Uterus (tissue), 4 donors: ENCODE measurements around the gene SLC12A6. TPM values are rescaled to one million over a fixed set of nuclear protein-coding genes. Genes with fewer than 3 reads are reported as not detected.

Experiments used
- DNase-seq, 2 donors: peaks; one replicate each; pipeline ENCODE4 v3.0.0-alpha.2; 2019 to 2020
- H3K27ac ChIP-seq, 2 donors: fragments of 200-600 bp; sonication (generic); 1 replicate in 1 of 2; 2 replicates in 1 of 2; pipeline ENCODE4 v1.5.1; 2016 to 2018
- H3K27me3 ChIP-seq, 2 donors: fragments of 200-600 bp; sonication (generic); one replicate each; pipeline ENCODE4 v1.5.1; 2018 to 2019; ENCODE audit warnings: control low read depth in 1 of 2
- H3K36me3 ChIP-seq, 2 donors: fragments of 200-600 bp; sonication (generic); one replicate each; pipeline ENCODE4 v1.5.1; 2019; ENCODE audit warnings: control low read depth in 1 of 2
- H3K4me1 ChIP-seq, 2 donors: fragments of 200-600 bp; sonication (generic); one replicate each; pipeline ENCODE4 v1.5.1; 2018 to 2019; ENCODE audit warnings: control low read depth in 1 of 2
- H3K4me3 ChIP-seq, 2 donors: fragments of 200-600 bp; sonication (generic); 1 replicate in 1 of 2; 2 replicates in 1 of 2; pipeline ENCODE4 v1.5.1; 2018 to 2019; ENCODE audit warnings: mild to moderate bottlenecking in 1 of 2
- H3K9me3 ChIP-seq, 2 donors: fragments of 200-600 bp; sonication (generic); one replicate each; pipeline ENCODE4 v1.5.1; 2019; ENCODE audit warnings: control low read depth in 1 of 2
- CTCF ChIP-seq, 4 experiments: fragments of 200-600 bp in 2 of 4; fragments of 450-650 bp in 2 of 4; sonication (generic) in 2 of 4; IDR thresholded peaks; one replicate each; pipeline ENCODE4 v1.5.1; 2016 to 2019; ENCODE audit warnings: antibody characterized with exemption in 4 of 4, mild to moderate bottlenecking in 2 of 4, moderate library complexity in 1 of 4
- POLR2A ChIP-seq, 2 donors: fragments of 450-650 bp; IDR thresholded peaks; one replicate each; pipeline ENCODE4 v1.6.1; 2016; ENCODE audit warnings: antibody characterized with exemption in 2 of 2, mild to moderate bottlenecking in 1 of 2, moderate library complexity in 1 of 2
- intact Hi-C: fragments of 100-400 bp; cut with DNase I; formaldehyde crosslinking; loops from one replicate; pipeline ENCODE4 v1.15.1; 2023; ENCODE audit warnings: low total_unique reads
- total RNA-seq, 4 donors: library from RNA; depleted of rRNA in 3 of 4; stranded (reverse); fragments of >200 nt in 3 of 4; gene quantifications; one replicate each; pipeline versions ENCODE4 v1.1.0 to v1.2.4, GENCODE V29; 2014 to 2023
- donor health status: DM: yes; HTN: yes; CAD: no.

SLC12A6 gene
- total RNA-seq, 4 donors from 2014 or later, result 16.8 to 26.9 (median 22.2) TPM

GRCh38 chr15:34331809-34332208, 5.8 kb downstream of the SLC12A6 start:
- no peaks in the 10 kb centered on the region for H3K27me3 ChIP-seq
- H3K27ac ChIP-seq, result no peak overlapping the region
- intact Hi-C loops, result no loop called here
- no peaks in the 10 kb centered on the region for H3K9me3 ChIP-seq
- TF ChIP-seq CTCF (IDR thresholded peaks at IDR 0.05) (no peak), POLR2A (IDR thresholded peaks at IDR 0.05) (no peak)
- H3K36me3 ChIP-seq, result no peaks in the 10 kb centered on the region
- peaks cover 7 to 8% of the 10 kb centered on the region in 2 donors for H3K4me1 ChIP-seq
- H3K4me3 ChIP-seq, result no peak overlapping the region
- no peak for DNase-seq

- Histone ChIP-seq H3K9me3 (no peaks in the 10 kb centered on the region), H3K27me3 (no peaks in the 10 kb centered on the region), H3K36me3 (no peaks in the 10 kb centered on the region), H3K4me1 (no peaks in the 10 kb centered on the region), H3K4me3 (no peak overlapping the region), H3K27ac (no peak overlapping the region)
- intact Hi-C loops, result no loop called here
- no peak for DNase-seq
- no peak for TF ChIP-seq CTCF (IDR thresholded peaks at IDR 0.05)
- no peak for TF ChIP-seq POLR2A (IDR thresholded peaks at IDR 0.05)
These were observed 7.3 kb downstream of the SLC12A6 start for GRCh38 chr15:34330279-34330678.

- no peaks in the 10 kb centered on the region for H3K9me3 ChIP-seq
- no peaks in the 10 kb centered on the region for H3K27me3 ChIP-seq
- no peak overlapping the region for H3K27ac ChIP-seq
- H3K36me3 ChIP-seq, result no peaks in the 10 kb centered on the region
- intact Hi-C loops, result no loop called here
- no peaks in the 10 kb centered on the region for H3K4me1 ChIP-seq
- DNase-seq, result no peak
- H3K4me3 ChIP-seq, result no peak overlapping the region
- no peak for TF ChIP-seq CTCF (IDR thresholded peaks at IDR 0.05)
These were observed 8.6 kb downstream of the SLC12A6 start for GRCh38 chr15:34329006-34329405.

GRCh38 chr15:34327906-34328305, 9.7 kb downstream of the SLC12A6 start:
- DNase-seq, result no peak
- Histone ChIP-seq H3K9me3 (no peaks in the 10 kb centered on the region), H3K36me3 (no peaks in the 10 kb centered on the region), H3K27me3 (no peaks in the 10 kb centered on the region), H3K4me3 (no peak overlapping the region), H3K4me1 (no peaks in the 10 kb centered on the region), H3K27ac (no peak overlapping the region)
- intact Hi-C loops, result no loop called here
- TF ChIP-seq POLR2A (IDR thresholded peaks at IDR 0.05) (no peak), CTCF (IDR thresholded peaks at IDR 0.05) (no peak)

- Histone ChIP-seq H3K4me1 (no peaks in the 10 kb centered on the region), H3K27me3 (no peaks in the 10 kb centered on the region), H3K36me3 (no peaks in the 10 kb centered on the region), H3K4me3 (no peak overlapping the region), H3K27ac (no peak overlapping the region), H3K9me3 (no peaks in the 10 kb centered on the region)
- DNase-seq, result no peak
- no peak for TF ChIP-seq CTCF (IDR thresholded peaks at IDR 0.05)
- TF ChIP-seq POLR2A (IDR thresholded peaks at IDR 0.05), result no peak
- intact Hi-C loops, result no loop called here
These were observed 12.2 kb downstream of the SLC12A6 start for GRCh38 chr15:34325368-34325767.
